GM19043 (cell line): ENCODE measurements around the gene CHAC2.
A peak's percentile ranks its signal among the peaks of the same experiment; 100 is the strongest.
"Not testable (repeated sequence)": the region's sequence is repeated elsewhere in the genome, so short reads cannot be mapped to it uniquely, and the experiment has no call there.

Experiments
- ATAC-seq: cut with Tn5 transposase; IDR thresholded peaks from one replicate; pipeline ENCODE4 v1.9.1; 2021; ENCODE audit warnings: low read depth; ENCODE audit not compliant: unreplicated experiment

CHAC2 gene

GRCh38 chr2:53777134-53777533, 9.5 kb downstream of the CHAC2 start:
- no peak for ATAC-seq

GRCh38 chr2:53778536-53779162, 11.0 kb downstream of the CHAC2 start:
- no peak for ATAC-seq

- no peak for ATAC-seq
Observed at GRCh38 chr2:53780056-53780455, 12.5 kb downstream of the CHAC2 start.

- ATAC-seq: no peak
Observed at GRCh38 chr2:53782676-53783075, 15.1 kb downstream of the CHAC2 start.

- no peak for ATAC-seq
Observed at GRCh38 chr2:53784436-53784835, 16.8 kb downstream of the CHAC2 start.

- no peak for ATAC-seq
Observed at GRCh38 chr2:53785366-53785765, 17.8 kb downstream of the CHAC2 start.

GRCh38 chr2:53786352-53786704, 18.7 kb downstream of the CHAC2 start:
- ATAC-seq: peak; percentile 7

GRCh38 chr2:53786705-53787613, 19.4 kb downstream of the CHAC2 start, which contains the start of the genes ASB3 and ERLEC1:
Gene ASB3 (minus strand): TSS chr2:53786953. CDS start chr2:53765572, 21,381 bp downstream.
Gene ERLEC1 (plus strand): TSS chr2:53787044. CDS start chr2:53787211, 167 bp downstream.
- ATAC-seq: peak; percentile 96

- no peak for ATAC-seq
Observed at GRCh38 chr2:53787614-53788289, 20.1 kb downstream of the CHAC2 start.

- no peak for ATAC-seq
Observed at GRCh38 chr2:53793261-53793660, 25.7 kb downstream of the CHAC2 start.

GRCh38 chr2:53793821-53794220, 26.2 kb downstream of the CHAC2 start:
- ATAC-seq: no peak

- no peak for ATAC-seq
Observed at GRCh38 chr2:53801547-53801946, 33.9 kb downstream of the CHAC2 start.

GRCh38 chr2:53802617-53803151, 35.1 kb downstream of the CHAC2 start:
- no peak for ATAC-seq

- ATAC-seq: no peak
Observed at GRCh38 chr2:53811601-53812000, 44.0 kb downstream of the CHAC2 start.

GRCh38 chr2:53813151-53813550, 45.5 kb downstream of the CHAC2 start:
- no peak for ATAC-seq

- ATAC-seq: no peak
Observed at GRCh38 chr2:53818854-53819435, 51.3 kb downstream of the CHAC2 start.

GRCh38 chr2:53819634-53820033, 52.0 kb downstream of the CHAC2 start:
- ATAC-seq: no peak

GRCh38 chr2:53820048-53820447, 52.4 kb downstream of the CHAC2 start:
- no peak for ATAC-seq

GRCh38 chr2:53820711-53821110, 53.1 kb downstream of the CHAC2 start:
- no peak for ATAC-seq

GRCh38 chr2:53821810-53822209, 54.2 kb downstream of the CHAC2 start:
- no peak for ATAC-seq

GRCh38 chr2:53823639-53824038, 56.0 kb downstream of the CHAC2 start:
- not testable (repeated sequence) for ATAC-seq
